B cell (primary cell): ENCODE measurements around the gene BANF2. TPM values are rescaled to one million over a fixed set of nuclear protein-coding genes. Genes with fewer than 3 reads are reported as not detected.

ENCODE experiments used
- ATAC-seq: fragments of 200-7000 bp; cut with Tn5 transposase; one replicate; pipeline ENCODE4 v1.10.0; 2021; ENCODE audit warnings: low read depth, mild to moderate bottlenecking, moderate number of reproducible peaks, moderate library complexity
- CTCF ChIA-PET: fragments of 350-600 bp; sonication (Branson Sonifier 250); formaldehyde crosslinking; loops from one replicate; lab custom pipeline; 2021; ENCODE audit warnings: antibody characterized with exemption, inconsistent platforms; lab: Charles Lee
- POLR2A ChIA-PET: fragments of 350-600 bp; sonication (Branson Sonifier 250); formaldehyde crosslinking; loops from one replicate; lab custom pipeline; 2021; ENCODE audit warnings: antibody characterized with exemption; lab: Charles Lee
- DNase-seq: peaks from one replicate; pipeline ENCODE4 v3.0.0; 2013
- H2AFZ ChIP-seq: 2 replicates; pipeline ENCODE4 v1.6.1; 2012; ENCODE audit warnings: mild to moderate bottlenecking, low read depth, low read length; ENCODE audit not compliant: insufficient read depth, poor library complexity, severe bottlenecking
- H3K27ac ChIP-seq, 2 donors: 1 replicate in 1 of 2; 2 replicates in 1 of 2; pipeline ENCODE4 v1.5.1; 2012 to 2013; ENCODE audit warnings: low read length in 2 of 2, mild to moderate bottlenecking in 2 of 2, moderate library complexity in 1 of 2
- H3K27me3 ChIP-seq, 4 experiments: fragments of 200-600 bp in 1 of 4; sonication (generic) in 1 of 4; replicated peaks in 1 of 4; 1 replicate in 2 of 4; 2 replicates in 2 of 4; pipeline versions ENCODE4 v1.6.1 to v1.7.0; 2013 to 2016; ENCODE audit warnings: low read length in 3 of 4, mild to moderate bottlenecking in 2 of 4, mixed read lengths in 1 of 4, moderate library complexity in 1 of 4; ENCODE audit not compliant: insufficient read depth in 4 of 4, control insufficient read depth in 3 of 4; ENCODE audit errors: control extremely low read depth in 1 of 4
- H3K36me3 ChIP-seq, 2 experiments: replicated peaks in 1 of 2; 1 replicate in 1 of 2; 2 replicates in 1 of 2; pipeline versions ENCODE4 v1.6.1 to v1.7.1; 2013; ENCODE audit warnings: low read length in 1 of 2; ENCODE audit not compliant: insufficient read depth in 2 of 2, control insufficient read depth in 1 of 2; ENCODE audit errors: control extremely low read depth in 1 of 2, extremely low read depth in 1 of 2
- H3K4me1 ChIP-seq, 2 donors: fragments of 200-600 bp in 1 of 2; sonication (generic) in 1 of 2; 1 replicate in 1 of 2; 2 replicates in 1 of 2; pipeline versions ENCODE4 v1.5.1 to v1.6.1; 2013 to 2017; ENCODE audit warnings: low read length in 2 of 2; ENCODE audit not compliant: control insufficient read depth in 2 of 2, insufficient read depth in 2 of 2
- H3K4me2 ChIP-seq: replicated peaks from 2 replicates; pipeline ENCODE3; 2012; ENCODE audit warnings: mild to moderate bottlenecking, low read depth, low read length; ENCODE audit not compliant: poor library complexity, severe bottlenecking
- H3K4me3 ChIP-seq, 5 experiments: fragments of 200-600 bp in 1 of 5; sonication (generic) in 1 of 5; 1 replicate in 3 of 5; 2 replicates in 2 of 5; pipeline versions ENCODE4 v1.5.1 to v1.7.0; 2011 to 2016; ENCODE audit warnings: low read length in 4 of 5, mild to moderate bottlenecking in 4 of 5, low read depth in 2 of 5, control low read depth in 1 of 5, moderate library complexity in 1 of 5; ENCODE audit not compliant: insufficient read depth in 1 of 5; ENCODE audit errors: control extremely low read depth in 1 of 5, extremely low read depth in 1 of 5
- H3K79me2 ChIP-seq: fragments of 200-600 bp; sonication (generic); one replicate; pipeline ENCODE4 v1.6.0; 2016; ENCODE audit warnings: low read length; ENCODE audit not compliant: control insufficient read depth, insufficient read depth
- H3K9ac ChIP-seq: fragments of 200-600 bp; sonication (generic); 2 replicates; pipeline ENCODE4 v1.6.1; 2017; ENCODE audit warnings: mild to moderate bottlenecking, low read length, moderate library complexity
- H3K9me3 ChIP-seq, 3 donors: one replicate each; pipeline versions ENCODE4 v1.6.1 to v1.7.1; 2013; ENCODE audit warnings: low read length in 2 of 3; ENCODE audit not compliant: control insufficient read depth in 2 of 3, insufficient read depth in 1 of 3; ENCODE audit errors: control extremely low read depth in 1 of 3
- H4K20me1 ChIP-seq: 2 replicates; pipeline ENCODE4 v1.6.0; 2012; ENCODE audit warnings: mild to moderate bottlenecking, low read length; ENCODE audit not compliant: insufficient read depth, control insufficient read depth, poor library complexity, severe bottlenecking
- H3K27ac Mint-ChIP-seq: one replicate; pipeline ENCODE4 v1.8.0; 2021; ENCODE audit warnings: mixed read lengths
- H3K27me3 Mint-ChIP-seq: one replicate; pipeline ENCODE4 v1.8.0; 2021; ENCODE audit warnings: mixed read lengths
- H3K4me1 Mint-ChIP-seq: one replicate; pipeline ENCODE4 v1.8.0; 2021; ENCODE audit warnings: mixed read lengths
- H3K4me3 Mint-ChIP-seq: one replicate; pipeline ENCODE4 v1.8.0; 2021; ENCODE audit warnings: mixed read lengths
- H3K9me3 Mint-ChIP-seq: one replicate; pipeline ENCODE4 v1.8.0; 2022; ENCODE audit warnings: mixed read lengths; ENCODE audit not compliant: insufficient read depth
- CTCF ChIP-seq: fragments of 200-600 bp; IDR thresholded peaks from one replicate; pipeline ENCODE4 v1.8.0; 2022; ENCODE audit warnings: antibody characterized with exemption, mild to moderate bottlenecking
- EZH2 ChIP-seq: IDR thresholded peaks from 2 replicates; pipeline ENCODE4 v1.6.1; 2012; ENCODE audit warnings: borderline replicate concordance, low read depth, mild to moderate bottlenecking, moderate library complexity, low read length; ENCODE audit not compliant: insufficient read depth, poor library complexity, severe bottlenecking
- WGBS: methylation state at CpG from one replicate; pipeline ENCODE4 v1.1.5; 2013; ENCODE audit warnings: missing lambda C conversion rate; ENCODE audit not compliant: insufficient coverage; 5-methylcytosine and 5-hydroxymethylcytosine counted together
- intact Hi-C: fragments of 100-400 bp; cut with micrococcal nuclease; formaldehyde crosslinking; loops from one replicate; pipeline ENCODE4 v1.10.0; 2022
- polyA plus RNA-seq: library from polyadenylated mRNA; depleted of rRNA; stranded (reverse); fragments of >200 nt; gene quantifications from 2 replicates; pipeline ENCODE4 v1.2.3, GENCODE V29; 2012
- total RNA-seq, 2 donors: library from RNA; stranded (reverse); fragments of 120-200 nt in 1 of 2; gene quantifications; 1 replicate in 1 of 2; 2 replicates in 1 of 2; pipeline versions ENCODE4 v1.2.3 to v1.2.4, GENCODE V29; 2013 to 2022

The BANF2 gene
- total and polyA plus RNA-seq, 2 donors (not counting 1 experiment from before 2014, with no cell fraction given): not detected

- POLR2A ChIA-PET: interaction anchor here (0.9 to 1.7 kb wide), 5 partner anchors 173 to 314 kb away, joined by 4 to 10 read pairs (median 7); partner anchors contain the start of genes MGME1 and SNX5
- peaks cover 20% of the 10 kb centered on the region for H3K4me1 Mint-ChIP-seq
- Histone ChIP-seq H3K79me2 (peaks cover 8% of the 10 kb centered on the region), H3K27ac (no peak overlapping the region), H4K20me1 (no peaks in the 10 kb centered on the region), H3K27me3 (peaks cover 0 to 11% (median 4%) of the 10 kb centered on the region in 4 experiments), H3K9ac (no peak overlapping the region), H3K4me1 (peaks cover 15 to 18% of the 10 kb centered on the region in 2 donors), H3K36me3 (no peaks in the 10 kb centered on the region), H3K9me3 (peaks cover 0 to 3% (median 1%) of the 10 kb centered on the region in 3 donors), H2AFZ (peak overlapping the region; percentile 84), H3K4me2 (peak overlapping the region; percentile 97), H3K4me3 (peak overlapping the region in 1 of 5 experiments; percentile 65)
- intact Hi-C loops: loop anchor here (2.0 to 10.0 kb wide), 5 partner anchors 149 to 1111 kb away; partner anchors contain the start of genes BFSP1, SEC23B and SMIM26
- CTCF ChIA-PET: interaction anchor here (0.6 to 6.4 kb wide), 34 partner anchors 8 to 605 kb away, joined by 3 to 159 read pairs (median 5); partner anchors contain the start of genes DSTN, KAT14, MGME1 and PET117
- ATAC-seq: no peak
- no peaks in the 10 kb centered on the region for H3K9me3 Mint-ChIP-seq
- 77% methylated on average over 7 of the region's 10 CpGs for WGBS
- peak overlapping the region; percentile 92 for H3K4me3 Mint-ChIP-seq
- peaks cover 35% of the 10 kb centered on the region for H3K27me3 Mint-ChIP-seq
- no peak overlapping the region for H3K27ac Mint-ChIP-seq
- no peak for DNase-seq
- TF ChIP-seq EZH2 (no peak), CTCF (no peak)
These were observed 16.3 kb upstream of the BANF2 start for GRCh38 chr20:17683218-17684076.
